GM12892 (cell line): ENCODE measurements around the gene TIMMDC1.

Source experiments
- POLR2A ChIP-seq: IDR thresholded peaks from 2 replicates; pipeline ENCODE4 v1.6.1; 2011; ENCODE audit warnings: low read depth, low read length, control low read depth
- POLR2AphosphoS5 ChIP-seq: IDR thresholded peaks from 2 replicates; pipeline ENCODE4 v1.6.1; 2011; ENCODE audit warnings: low read depth, low read length, control low read depth

DNA sequence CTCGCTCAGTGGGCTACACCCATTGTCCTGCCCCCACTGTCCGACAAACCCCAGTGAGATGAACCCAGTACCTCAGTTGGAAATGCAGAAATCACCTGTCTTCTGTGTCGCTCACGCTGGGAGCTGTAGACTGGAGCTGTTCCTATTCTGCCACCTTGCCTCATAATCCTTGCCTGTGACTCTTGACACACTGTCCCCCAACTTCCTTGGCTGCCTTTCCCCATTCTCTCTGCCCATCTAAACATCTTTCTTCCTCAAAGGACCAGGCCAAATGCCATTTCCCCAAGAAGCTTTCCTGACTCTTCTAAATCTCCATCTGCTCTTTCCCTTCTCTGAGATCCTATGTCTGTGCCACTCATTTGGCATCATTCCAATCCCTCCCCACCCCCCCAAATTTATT is 70.8 kb downstream of the TIMMDC1 start:
- TF ChIP-seq POLR2AphosphoS5 (no peak), POLR2A (no peak)
